SK-N-SH treated with all-trans-retinoic acid at 6 μM for 48 hours (cell line): ENCODE data around the gene UNC5C.

Experiments used
- ATAC-seq: fragments of 200-7000 bp; cut with Tn5 transposase; 3 replicates; pipeline ENCODE4 v1.9.1; 2020; ENCODE audit warnings: mild to moderate bottlenecking, moderate library complexity
- ARNTL ChIP-seq: fragments of 450-650 bp; formaldehyde crosslinking; IDR thresholded peaks from 2 replicates; pipeline ENCODE4 v1.5.0; 2020; ENCODE audit warnings: low read depth, mild to moderate bottlenecking, moderate library complexity, borderline replicate concordance
- BACH2 ChIP-seq: fragments of 250-450 bp; sonication (Bioruptor Pico); IDR thresholded peaks from 2 replicates; pipeline ENCODE4 v1.9.0; 2021; ENCODE audit warnings: mild to moderate bottlenecking, borderline replicate concordance
- CREB5 ChIP-seq: fragments of 250-450 bp; sonication (Bioruptor Pico); IDR thresholded peaks from 2 replicates; pipeline ENCODE4 v1.5.1; 2020; ENCODE audit warnings: low read depth, mild to moderate bottlenecking, moderate library complexity
- CSDC2 ChIP-seq: fragments of 250-450 bp; sonication (Bioruptor Pico); IDR thresholded peaks from 2 replicates; pipeline ENCODE4 v1.5.0; 2020; ENCODE audit warnings: mild to moderate bottlenecking, moderate library complexity
- CSRNP3 ChIP-seq: fragments of 250-450 bp; sonication (Bioruptor Pico); IDR thresholded peaks from 2 replicates; pipeline ENCODE4 v1.5.1; 2021; ENCODE audit warnings: mild to moderate bottlenecking, moderate library complexity
- ESRRG ChIP-seq: fragments of 250-450 bp; sonication (Bioruptor Pico); IDR thresholded peaks from 2 replicates; pipeline ENCODE4 v1.6.1; 2021; ENCODE audit warnings: mild to moderate bottlenecking
- GLIS3 ChIP-seq: fragments of 250-450 bp; sonication (Bioruptor Pico); IDR thresholded peaks from 2 replicates; pipeline ENCODE4 v1.5.0; 2020; ENCODE audit warnings: mild to moderate bottlenecking, moderate library complexity
- ISL1 ChIP-seq: fragments of 250-450 bp; sonication (Bioruptor Pico); IDR thresholded peaks from 2 replicates; pipeline ENCODE4 v2.1.2; 2022; ENCODE audit warnings: mild to moderate bottlenecking, moderate library complexity
- OSR1 ChIP-seq: fragments of 250-450 bp; sonication (Bioruptor Pico); IDR thresholded peaks from 2 replicates; pipeline ENCODE4 v1.8.0; 2022; ENCODE audit warnings: moderate library complexity, mild to moderate bottlenecking, inconsistent platforms
- POU6F1 ChIP-seq: fragments of 250-450 bp; sonication (Bioruptor Pico); IDR thresholded peaks from 2 replicates; pipeline ENCODE4 v1.8.0; 2021; ENCODE audit warnings: low read depth, mild to moderate bottlenecking, moderate library complexity, borderline replicate concordance
- PPARA ChIP-seq: fragments of 250-450 bp; sonication (Bioruptor Pico); IDR thresholded peaks from 2 replicates; pipeline ENCODE4 v1.5.0; 2020; ENCODE audit warnings: mild to moderate bottlenecking, borderline replicate concordance
- RARB ChIP-seq: fragments of 250-450 bp; sonication (Bioruptor Pico); IDR thresholded peaks from 2 replicates; pipeline ENCODE4 v1.8.0; 2021; ENCODE audit warnings: mild to moderate bottlenecking, moderate library complexity
- SNAI2 ChIP-seq: fragments of 250-450 bp; sonication (Bioruptor Pico); IDR thresholded peaks from 2 replicates; pipeline ENCODE4 v1.5.0; 2020; ENCODE audit warnings: mild to moderate bottlenecking, moderate library complexity
- TOX ChIP-seq: fragments of 250-450 bp; sonication (Bioruptor Pico); IDR thresholded peaks from 2 replicates; pipeline ENCODE4 v1.8.0; 2021; ENCODE audit warnings: mild to moderate bottlenecking, moderate library complexity, borderline replicate concordance
- TSHZ2 ChIP-seq: fragments of 250-450 bp; sonication (Bioruptor Pico); IDR thresholded peaks from 2 replicates; pipeline ENCODE4 v1.5.0; 2020; ENCODE audit warnings: mild to moderate bottlenecking, moderate library complexity
- ZC3H10 ChIP-seq: fragments of 250-450 bp; sonication (Bioruptor Pico); IDR thresholded peaks from 2 replicates; pipeline ENCODE4 v1.5.1; 2021; ENCODE audit warnings: mild to moderate bottlenecking, moderate library complexity
- ZFP3 ChIP-seq: fragments of 250-450 bp; sonication (Bioruptor Pico); IDR thresholded peaks from 2 replicates; pipeline ENCODE4 v1.5.0; 2020; ENCODE audit warnings: mild to moderate bottlenecking, moderate library complexity
- ZFP30 ChIP-seq: fragments of 450-650 bp; formaldehyde crosslinking; IDR thresholded peaks from 2 replicates; pipeline ENCODE4 v1.5.0; 2022; ENCODE audit warnings: mild to moderate bottlenecking, moderate library complexity
- ZNF565 ChIP-seq: fragments of 450-650 bp; formaldehyde crosslinking; conservative IDR thresholded peaks from 2 replicates; pipeline ENCODE4 v1.5.0; 2020; ENCODE audit warnings: low read depth, mild to moderate bottlenecking, moderate library complexity
- ZNF70 ChIP-seq: fragments of 450-650 bp; formaldehyde crosslinking; IDR thresholded peaks from 2 replicates; pipeline ENCODE4 v1.5.0; 2020; ENCODE audit warnings: mild to moderate bottlenecking, moderate library complexity
- ZNF8 ChIP-seq: fragments of 450-650 bp; formaldehyde crosslinking; IDR thresholded peaks from 2 replicates; pipeline ENCODE4 v1.5.0; 2020; ENCODE audit warnings: mild to moderate bottlenecking, moderate library complexity

The UNC5C gene

GRCh38 chr4:95388911-95389310, 159.9 kb downstream of the UNC5C start (continued):
- TF ChIP-seq CREB5 (no peak), ZC3H10 (CRISPR knock-in tag) (no peak), SNAI2 (CRISPR knock-in tag) (no peak), ZFP3 (CRISPR knock-in tag) (no peak)

GRCh38 chr4:95387719-95388118, 161.1 kb downstream of the UNC5C start:
- ATAC-seq: no peak
- TF ChIP-seq PPARA (no peak), ZFP3 (CRISPR knock-in tag) (no peak), OSR1 (CRISPR knock-in tag) (no peak), TOX (CRISPR knock-in tag) (no peak), ZNF565 (CRISPR knock-in tag) (no peak), ESRRG (CRISPR knock-in tag) (no peak), ARNTL (CRISPR knock-in tag) (no peak), BACH2 (no peak), ZNF8 (CRISPR knock-in tag) (no peak), CSDC2 (CRISPR knock-in tag) (no peak), ZFP30 (CRISPR knock-in tag) (no peak), ISL1 (no peak), CREB5 (no peak), POU6F1 (no peak), ZC3H10 (CRISPR knock-in tag) (no peak), ZNF70 (CRISPR knock-in tag) (no peak), RARB (CRISPR knock-in tag) (no peak), TSHZ2 (CRISPR knock-in tag) (no peak)

GRCh38 chr4:95386410-95386809, 162.4 kb downstream of the UNC5C start:
- ATAC-seq: no peak
- TF ChIP-seq CSDC2 (CRISPR knock-in tag) (no peak), CREB5 (no peak), ZNF8 (CRISPR knock-in tag) (no peak), ZNF565 (CRISPR knock-in tag) (no peak), RARB (CRISPR knock-in tag) (no peak), BACH2 (no peak), TOX (CRISPR knock-in tag) (no peak), ZNF70 (CRISPR knock-in tag) (no peak), CSRNP3 (CRISPR knock-in tag) (no peak), OSR1 (CRISPR knock-in tag) (no peak), GLIS3 (CRISPR knock-in tag) (no peak)
- TF ChIP-seq, all 23 proteins: peak for 0
